ENCODE data around the gene CREB3.

The CREB3 gene

GRCh38 chr9:35731415-35732184, 866 bp upstream of the CREB3 start:
- H3K79me2 ChIP-seq (ENCODE audit: control insufficient read depth, insufficient read depth, low read length, poor library complexity) = peaks cover 25% of the 10 kb centered on the region
- peak overlapping the region; percentile 80 for H3K4me2 ChIP-seq (ENCODE audit: low read length)
- peak overlapping the region; percentile 90 for H3K27ac ChIP-seq (ENCODE audit: low read depth, low read length)
- peak overlapping the region; percentile 61 for H2AK5ac ChIP-seq (ENCODE audit: low read length)
- H2BK12ac ChIP-seq (ENCODE audit: low read length) = no peak overlapping the region
- peak overlapping the region; percentile 66 for H3K4ac ChIP-seq (ENCODE audit: low read depth, low read length)
- peak overlapping the region; percentile 61 for H2BK120ac ChIP-seq (ENCODE audit: insufficient read depth, low read length, poor library complexity)
- WGBS (ENCODE audit: extremely low coverage, insufficient coverage, insufficient read length) = no CpG with 5 or more reads among the region's 47 CpGs
- peak overlapping the region; percentile 98 for H3K9ac ChIP-seq (ENCODE audit: low read length)
- H2BK5ac ChIP-seq (ENCODE audit: low read depth, low read length, poor library complexity) = peak overlapping the region; percentile 29
- peak overlapping the region; percentile 55 for H3K23ac ChIP-seq (ENCODE audit: low read length)
- no peaks in the 10 kb centered on the region for H3K27me3 ChIP-seq (ENCODE audit: insufficient read depth, low read length)
- peak; percentile 25 to 43 for DNase-seq
- no peaks in the 10 kb centered on the region for H3K9me3 ChIP-seq (ENCODE audit: insufficient read depth, low read depth, low read length)
- peaks cover 38 to 39% of the 10 kb centered on the region in 2 experiments for H3K4me1 ChIP-seq (ENCODE audit: control insufficient read depth in 1 of 2, insufficient read depth in 2 of 2, low read length in 2 of 2)
- H3K14ac ChIP-seq (ENCODE audit: low read length) = peak overlapping the region; percentile 59
- H2AFZ ChIP-seq (ENCODE audit: insufficient read depth, low read length, poor library complexity) = no peak overlapping the region
- H3K4me3 ChIP-seq (ENCODE audit: low read depth, low read length) = peak overlapping the region; percentile 96
- H3K79me1 ChIP-seq (ENCODE audit: low read length) = peaks cover 28% of the 10 kb centered on the region
- H3K36me3 ChIP-seq (ENCODE audit: control insufficient read depth in 1 of 2, insufficient read depth in 2 of 2, low read length in 2 of 2) = peaks cover 4 to 21% of the 10 kb centered on the region in 2 experiments
- peak overlapping the region; percentile 93 for H4K91ac ChIP-seq (ENCODE audit: low read depth, low read length)
- H4K12ac ChIP-seq (ENCODE audit: low read depth, low read length) = peak overlapping the region; percentile 84
- H4K8ac ChIP-seq (ENCODE audit: low read depth, low read length) = peak overlapping the region; percentile 65
- H3K18ac ChIP-seq (ENCODE audit: low read length) = peak overlapping the region; percentile 62

DNA sequence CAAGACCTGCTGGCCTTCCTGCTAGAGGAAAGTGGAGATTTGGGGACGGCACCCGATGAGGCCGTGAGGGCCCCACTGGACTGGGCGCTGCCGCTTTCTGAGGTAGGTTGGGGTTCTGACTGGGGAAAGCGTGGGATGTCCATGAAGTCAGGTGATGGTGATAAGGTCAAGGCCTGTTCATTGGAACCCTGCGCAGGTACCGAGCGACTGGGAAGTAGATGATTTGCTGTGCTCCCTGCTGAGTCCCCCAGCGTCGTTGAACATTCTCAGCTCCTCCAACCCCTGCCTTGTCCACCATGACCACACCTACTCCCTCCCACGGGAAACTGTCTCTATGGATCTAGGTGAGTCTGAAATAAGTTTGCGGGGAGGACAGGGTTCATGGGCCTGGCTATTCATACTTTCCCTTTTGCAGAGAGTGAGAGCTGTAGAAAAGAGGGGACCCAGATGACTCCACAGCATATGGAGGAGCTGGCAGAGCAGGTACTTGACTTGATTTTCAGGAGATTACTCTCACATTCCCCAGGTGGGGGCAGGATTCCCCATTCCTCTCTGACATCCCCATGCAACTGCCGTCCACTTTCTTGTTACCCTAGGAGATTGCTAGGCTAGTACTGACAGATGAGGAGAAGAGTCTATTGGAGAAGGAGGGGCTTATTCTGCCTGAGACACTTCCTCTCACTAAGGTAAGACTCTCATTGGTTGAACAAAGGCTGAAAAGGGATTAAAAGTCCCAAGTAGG, 505 bp downstream of the CREB3 start:
- peak overlapping the region; percentile 38 for H4K8ac ChIP-seq (ENCODE audit: low read depth, low read length)
- H4K91ac ChIP-seq (ENCODE audit: low read depth, low read length) = peak overlapping the region; percentile 65
- peak overlapping the region; percentile 90 for H3K27ac ChIP-seq (ENCODE audit: low read depth, low read length)
- H3K9me3 ChIP-seq (ENCODE audit: insufficient read depth, low read depth, low read length) = no peaks in the 10 kb centered on the region
- H3K4ac ChIP-seq (ENCODE audit: low read depth, low read length) = no peak overlapping the region
- no CpG with 5 or more reads among the region's 14 CpGs for WGBS (ENCODE audit: extremely low coverage, insufficient coverage, insufficient read length)
- no peak overlapping the region for H2BK12ac ChIP-seq (ENCODE audit: low read length)
- peak overlapping the region; percentile 69 for H3K14ac ChIP-seq (ENCODE audit: low read length)
- H2BK5ac ChIP-seq (ENCODE audit: low read depth, low read length, poor library complexity) = peak overlapping the region; percentile 70
- H3K23ac ChIP-seq (ENCODE audit: low read length) = no peak overlapping the region
- peak in 1 of 2 donors; percentile 35 for DNase-seq
- H3K36me3 ChIP-seq (ENCODE audit: control insufficient read depth in 1 of 2, insufficient read depth in 2 of 2, low read length in 2 of 2) = peaks cover 18 to 35% of the 10 kb centered on the region in 2 experiments
- H3K4me2 ChIP-seq (ENCODE audit: low read length) = peak overlapping the region; percentile 80
- peak overlapping the region; percentile 56 for H2AFZ ChIP-seq (ENCODE audit: insufficient read depth, low read length, poor library complexity)
- peak overlapping the region; percentile 67 for H2BK120ac ChIP-seq (ENCODE audit: insufficient read depth, low read length, poor library complexity)
- H3K4me1 ChIP-seq (ENCODE audit: control insufficient read depth in 1 of 2, insufficient read depth in 2 of 2, low read length in 2 of 2) = peaks cover 25% of the 10 kb centered on the region in 2 experiments
- H3K9ac ChIP-seq (ENCODE audit: low read length) = peak overlapping the region; percentile 77
- peak overlapping the region; percentile 43 for H3K18ac ChIP-seq (ENCODE audit: low read length)
- H2AK5ac ChIP-seq (ENCODE audit: low read length) = peak overlapping the region; percentile 57
- H4K12ac ChIP-seq (ENCODE audit: low read depth, low read length) = peak overlapping the region; percentile 71
- H3K79me2 ChIP-seq (ENCODE audit: control insufficient read depth, insufficient read depth, low read length, poor library complexity) = peaks cover 15% of the 10 kb centered on the region
- H3K27me3 ChIP-seq (ENCODE audit: insufficient read depth, low read length) = no peaks in the 10 kb centered on the region
- peaks cover 18% of the 10 kb centered on the region for H3K79me1 ChIP-seq (ENCODE audit: low read length)
- peak overlapping the region; percentile 76 for H3K4me3 ChIP-seq (ENCODE audit: low read depth, low read length)

DNA sequence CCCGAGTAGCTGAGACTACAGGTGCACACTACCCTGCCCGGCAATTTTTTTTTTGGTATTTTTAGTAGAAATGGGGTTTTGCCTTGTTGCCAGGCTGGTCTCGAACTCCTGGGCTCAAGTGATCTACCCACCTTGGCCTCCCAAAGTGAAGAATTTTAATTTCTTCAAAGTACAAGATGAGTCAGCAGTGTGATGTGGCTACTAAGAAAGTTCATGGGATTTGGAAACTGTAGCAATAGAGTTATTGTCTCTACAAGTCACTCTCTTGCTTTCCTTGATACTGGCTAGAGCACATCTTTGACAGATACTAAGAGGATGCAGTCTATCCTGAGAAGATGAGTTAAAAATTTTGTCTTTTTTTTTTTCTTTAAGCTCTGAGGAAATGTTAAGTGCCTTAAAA, 1.6 kb downstream of the CREB3 start:
- peaks cover 12% of the 10 kb centered on the region for H3K79me1 ChIP-seq (ENCODE audit: low read length)
- H3K79me2 ChIP-seq (ENCODE audit: control insufficient read depth, insufficient read depth, low read length, poor library complexity) = peaks cover 15% of the 10 kb centered on the region
- H3K4me3 ChIP-seq (ENCODE audit: low read depth, low read length) = no peak overlapping the region
- H4K12ac ChIP-seq (ENCODE audit: low read depth, low read length) = no peak overlapping the region
- H2BK12ac ChIP-seq (ENCODE audit: low read length) = no peak overlapping the region
- H3K23ac ChIP-seq (ENCODE audit: low read length) = no peak overlapping the region
- peaks cover 19 to 21% of the 10 kb centered on the region in 2 experiments for H3K4me1 ChIP-seq (ENCODE audit: control insufficient read depth in 1 of 2, insufficient read depth in 2 of 2, low read length in 2 of 2)
- H3K4ac ChIP-seq (ENCODE audit: low read depth, low read length) = no peak overlapping the region
- H2BK120ac ChIP-seq (ENCODE audit: insufficient read depth, low read length, poor library complexity) = no peak overlapping the region
- no peak overlapping the region for H3K9ac ChIP-seq (ENCODE audit: low read length)
- no peak overlapping the region for H3K27ac ChIP-seq (ENCODE audit: low read depth, low read length)
- no peaks in the 10 kb centered on the region for H3K27me3 ChIP-seq (ENCODE audit: insufficient read depth, low read length)
- no peak overlapping the region for H3K4me2 ChIP-seq (ENCODE audit: low read length)
- H4K8ac ChIP-seq (ENCODE audit: low read depth, low read length) = no peak overlapping the region
- no peak overlapping the region for H3K14ac ChIP-seq (ENCODE audit: low read length)
- WGBS (ENCODE audit: extremely low coverage, insufficient coverage, insufficient read length) = no CpG with 5 or more reads among the region's 3 CpGs
- no peak for DNase-seq
- no peak overlapping the region for H2AK5ac ChIP-seq (ENCODE audit: low read length)
- H3K18ac ChIP-seq (ENCODE audit: low read length) = no peak overlapping the region
- no peaks in the 10 kb centered on the region for H3K9me3 ChIP-seq (ENCODE audit: insufficient read depth, low read depth, low read length)
- H4K91ac ChIP-seq (ENCODE audit: low read depth, low read length) = no peak overlapping the region
- H3K36me3 ChIP-seq (ENCODE audit: control insufficient read depth in 1 of 2, insufficient read depth in 2 of 2, low read length in 2 of 2) = peaks cover 29 to 46% of the 10 kb centered on the region in 2 experiments
- H2BK5ac ChIP-seq (ENCODE audit: low read depth, low read length, poor library complexity) = no peak overlapping the region
- no peak overlapping the region for H2AFZ ChIP-seq (ENCODE audit: insufficient read depth, low read length, poor library complexity)

- no peak overlapping the region for H3K4ac ChIP-seq (ENCODE audit: low read depth, low read length)
- WGBS (ENCODE audit: extremely low coverage, insufficient coverage, insufficient read length) = no CpG with 5 or more reads among the region's 5 CpGs
- peaks cover 10% of the 10 kb centered on the region for H3K79me1 ChIP-seq (ENCODE audit: low read length)
- no peak overlapping the region for H4K12ac ChIP-seq (ENCODE audit: low read depth, low read length)
- no peak overlapping the region for H2BK12ac ChIP-seq (ENCODE audit: low read length)
- no peak overlapping the region for H2BK120ac ChIP-seq (ENCODE audit: insufficient read depth, low read length, poor library complexity)
- peaks cover 2 to 8% of the 10 kb centered on the region in 2 experiments for H3K4me1 ChIP-seq (ENCODE audit: control insufficient read depth in 1 of 2, insufficient read depth in 2 of 2, low read length in 2 of 2)
- H3K9me3 ChIP-seq (ENCODE audit: insufficient read depth, low read depth, low read length) = peaks cover 1% of the 10 kb centered on the region
- no peak overlapping the region for H3K14ac ChIP-seq (ENCODE audit: low read length)
- H3K9ac ChIP-seq (ENCODE audit: low read length) = no peak overlapping the region
- no peak overlapping the region for H2BK5ac ChIP-seq (ENCODE audit: low read depth, low read length, poor library complexity)
- no peak overlapping the region for H4K8ac ChIP-seq (ENCODE audit: low read depth, low read length)
- H3K23ac ChIP-seq (ENCODE audit: low read length) = no peak overlapping the region
- H3K27ac ChIP-seq (ENCODE audit: low read depth, low read length) = peak overlapping the region; percentile 25
- peaks cover 49 to 66% of the 10 kb centered on the region in 2 experiments for H3K36me3 ChIP-seq (ENCODE audit: control insufficient read depth in 1 of 2, insufficient read depth in 2 of 2, low read length in 2 of 2)
- no peak overlapping the region for H2AFZ ChIP-seq (ENCODE audit: insufficient read depth, low read length, poor library complexity)
- peak overlapping the region; percentile 7 for H3K4me2 ChIP-seq (ENCODE audit: low read length)
- peaks cover 8% of the 10 kb centered on the region for H3K79me2 ChIP-seq (ENCODE audit: control insufficient read depth, insufficient read depth, low read length, poor library complexity)
- no peak overlapping the region for H3K4me3 ChIP-seq (ENCODE audit: low read depth, low read length)
- no peak overlapping the region for H2AK5ac ChIP-seq (ENCODE audit: low read length)
- no peak overlapping the region for H4K91ac ChIP-seq (ENCODE audit: low read depth, low read length)
- DNase-seq = peak in 1 of 2 donors; percentile 81
- no peak overlapping the region for H3K18ac ChIP-seq (ENCODE audit: low read length)
- H3K27me3 ChIP-seq (ENCODE audit: insufficient read depth, low read length) = no peaks in the 10 kb centered on the region
Measured at GRCh38 chr9:35736201-35736633, 3.8 kb downstream of the CREB3 start.

Measured in trophoblast cell (in vitro differentiated cells and primary cell).